Psoas muscle (tissue), 8 donors: Measurements from ENCODE around the gene LAMA1. TPM values are rescaled to one million over a fixed set of nuclear protein-coding genes. Genes with fewer than 3 reads are reported as not detected.

Experiments used
- ATAC-seq, 4 donors: fragments of 200-7000 bp; cut with Tn5 transposase; one replicate each; pipeline ENCODE4 v1.9.1; 2020; ENCODE audit warnings: moderate library complexity in 3 of 4, mild to moderate bottlenecking in 2 of 4
- DNase-seq, 2 donors: peaks; one replicate each; pipeline ENCODE4 v3.0.0-alpha.2; 2020
- H3K27ac ChIP-seq: fragments of 200-600 bp; one replicate; pipeline ENCODE4 v1.8.0; 2022
- H3K27me3 ChIP-seq, 3 donors: fragments of 200-600 bp in 1 of 3; one replicate each; pipeline versions ENCODE4 v1.6.1 to v1.8.0; 2013 to 2022; ENCODE audit warnings: low read length in 2 of 3, mild to moderate bottlenecking in 2 of 3, moderate library complexity in 1 of 3; ENCODE audit not compliant: insufficient read depth in 3 of 3
- H3K36me3 ChIP-seq, 2 donors: fragments of 200-600 bp in 1 of 2; one replicate each; pipeline versions ENCODE4 v1.6.1 to v1.8.0; 2013 to 2022; ENCODE audit warnings: low read depth in 1 of 2, mild to moderate bottlenecking in 1 of 2, moderate library complexity in 1 of 2; ENCODE audit not compliant: insufficient read depth in 1 of 2
- H3K4me1 ChIP-seq: fragments of 200-600 bp; one replicate; pipeline ENCODE4 v1.8.0; 2022
- H3K4me3 ChIP-seq: fragments of 200-600 bp; one replicate; pipeline ENCODE4 v1.8.0; 2022; ENCODE audit warnings: mild to moderate bottlenecking
- H3K9me3 ChIP-seq: fragments of 200-600 bp; one replicate; pipeline ENCODE4 v1.8.0; 2022
- WGBS, 3 donors: extraction: QIAGEN DNeasy Blood & Tissue Kit; methylation state at CpG; one replicate each; pipeline versions ENCODE4 v1.1.6 to v1.1.7; 2013; 5-methylcytosine and 5-hydroxymethylcytosine counted together
- intact Hi-C, 2 donors: fragments of 100-400 bp; cut with DNase I; formaldehyde crosslinking; loops; one replicate each; pipeline versions ENCODE4 v1.11.0 to v1.14.2; 2022
- polyA plus RNA-seq, 3 donors: library from polyadenylated mRNA; stranded (reverse); fragments of 200-250 nt; gene quantifications; one replicate each; pipeline ENCODE4 v1.2.3, GENCODE V29; 2013
- total RNA-seq, 4 donors: library from RNA; stranded (reverse); fragmentation: NEBNext Ultra II Directional in 2 of 4; extraction: Animal tissue kit (Norgen Biotek cat#: 25700) in 2 of 4; gene quantifications; one replicate each; pipeline versions ENCODE4 v1.2.1 to v1.2.4, GENCODE V29; 2021 to 2023
- TF ChIP-seq, protein P1 (sequence below): fragments of 200-600 bp; IDR thresholded peaks from one replicate; pipeline ENCODE4 v1.8.0; 2022; ENCODE audit warnings: antibody characterized with exemption
- donor health status: healthy with polysubstance abuse.
- donor health status: DM: no; HTN: no; CAD: no; lungs with moderate emphysema.
- donor health status: Bipolar disorder and iron deficiency.
- donor health status: healthy.
- donor health status: DM: yes; HTN: yes; CAD: no.
- donor health status: DM: no; HTN: no; CAD: no.
- donor health status: DM: no; HTN: no; CAD: no.
- donor health status: DM: yes; HTN: yes; CAD: no.

The LAMA1 gene
- total and polyA plus RNA-seq, 7 donors, result 0.04 to 2.6 (median 0.11) TPM; not detected in 1

DNA sequence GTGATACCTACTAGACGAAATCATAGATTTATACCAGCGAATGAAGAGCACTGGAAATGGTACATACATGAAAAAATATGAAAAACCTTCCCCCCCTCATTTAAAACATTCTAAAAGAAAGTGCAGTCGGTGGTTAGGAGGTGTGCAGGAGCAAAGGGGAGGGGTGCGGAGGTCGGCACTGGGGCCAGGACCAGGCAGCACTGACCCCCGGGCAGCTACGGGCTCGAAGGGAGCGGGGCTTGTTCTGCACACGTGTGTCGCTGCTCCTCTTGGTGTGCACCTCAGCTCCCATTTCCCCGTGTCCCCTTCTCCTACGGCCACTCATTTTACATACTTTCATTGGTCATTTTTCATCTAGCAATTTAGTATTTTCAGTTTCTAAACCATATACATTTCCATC, 89.0 kb downstream of the LAMA1 start:
- intact Hi-C loops, result no loop called here
- no peak overlapping the region for H3K4me3 ChIP-seq
- H3K27ac ChIP-seq, result no peak overlapping the region
- DNase-seq (no peak), ATAC-seq (no peak)
- H3K4me1 ChIP-seq, result no peaks in the 10 kb centered on the region
- no peaks in the 10 kb centered on the region for H3K36me3 ChIP-seq
- 84 to 90% (median 87%) methylated on average over 13 of the region's 13 CpGs for WGBS, 3 donors
- TF ChIP-seq, protein P1, sequence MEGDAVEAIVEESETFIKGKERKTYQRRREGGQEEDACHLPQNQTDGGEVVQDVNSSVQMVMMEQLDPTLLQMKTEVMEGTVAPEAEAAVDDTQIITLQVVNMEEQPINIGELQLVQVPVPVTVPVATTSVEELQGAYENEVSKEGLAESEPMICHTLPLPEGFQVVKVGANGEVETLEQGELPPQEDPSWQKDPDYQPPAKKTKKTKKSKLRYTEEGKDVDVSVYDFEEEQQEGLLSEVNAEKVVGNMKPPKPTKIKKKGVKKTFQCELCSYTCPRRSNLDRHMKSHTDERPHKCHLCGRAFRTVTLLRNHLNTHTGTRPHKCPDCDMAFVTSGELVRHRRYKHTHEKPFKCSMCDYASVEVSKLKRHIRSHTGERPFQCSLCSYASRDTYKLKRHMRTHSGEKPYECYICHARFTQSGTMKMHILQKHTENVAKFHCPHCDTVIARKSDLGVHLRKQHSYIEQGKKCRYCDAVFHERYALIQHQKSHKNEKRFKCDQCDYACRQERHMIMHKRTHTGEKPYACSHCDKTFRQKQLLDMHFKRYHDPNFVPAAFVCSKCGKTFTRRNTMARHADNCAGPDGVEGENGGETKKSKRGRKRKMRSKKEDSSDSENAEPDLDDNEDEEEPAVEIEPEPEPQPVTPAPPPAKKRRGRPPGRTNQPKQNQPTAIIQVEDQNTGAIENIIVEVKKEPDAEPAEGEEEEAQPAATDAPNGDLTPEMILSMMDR, result no peak
- no peaks in the 10 kb centered on the region for H3K9me3 ChIP-seq
- no peaks in the 10 kb centered on the region for H3K27me3 ChIP-seq

DNA sequence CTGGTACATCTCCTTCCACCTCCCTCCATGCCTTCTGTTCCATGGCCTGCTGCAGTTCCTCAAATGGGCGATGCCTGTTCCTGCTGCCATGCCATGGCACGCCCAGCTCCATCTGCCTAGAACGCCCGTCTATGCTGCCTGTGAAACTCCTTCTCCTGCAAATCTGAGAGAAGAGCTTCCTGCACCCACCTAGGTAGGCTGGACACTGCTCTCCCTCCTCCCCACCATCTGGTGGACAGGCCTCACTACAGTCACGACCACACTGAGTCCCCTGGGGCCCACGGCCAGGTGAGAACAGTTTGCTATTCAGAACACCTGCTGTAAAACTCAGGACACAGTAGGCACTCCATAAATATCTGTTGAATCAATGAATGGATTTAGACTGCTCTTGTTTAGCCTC, 92.4 kb downstream of the LAMA1 start:
- no peaks in the 10 kb centered on the region for H3K36me3 ChIP-seq
- no peak overlapping the region for H3K4me3 ChIP-seq
- H3K9me3 ChIP-seq, result no peaks in the 10 kb centered on the region
- 73 to 80% (median 80%) methylated on average over 6 of the region's 6 CpGs for WGBS, 3 donors
- no peak for DNase-seq
- intact Hi-C loops, result no loop called here
- TF ChIP-seq, protein P1, result no peak
- no peak overlapping the region for H3K27ac ChIP-seq
- no peaks in the 10 kb centered on the region for H3K4me1 ChIP-seq
- no peaks in the 10 kb centered on the region for H3K27me3 ChIP-seq
- ATAC-seq, result no peak

DNA sequence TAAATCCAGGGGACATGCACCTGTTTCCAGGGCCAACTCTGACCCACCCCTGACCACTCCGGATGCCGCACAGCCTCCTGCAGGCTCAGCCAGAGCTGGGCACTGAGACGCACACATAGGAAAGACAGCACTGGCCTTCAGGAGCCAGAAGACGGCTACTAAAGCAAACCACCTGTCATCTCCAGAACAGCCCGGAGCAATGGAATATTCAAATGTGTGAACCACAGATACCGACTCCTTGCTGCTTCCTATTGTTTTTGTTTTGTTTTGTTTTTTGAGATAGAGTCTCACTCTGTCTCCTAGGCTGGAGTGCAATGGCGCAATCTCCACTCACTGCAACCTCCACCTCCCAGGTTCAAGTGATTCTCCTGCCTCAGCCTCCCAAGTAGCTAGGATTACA, 94.0 kb downstream of the LAMA1 start:
- Histone ChIP-seq H3K4me3 (no peak overlapping the region), H3K27me3 (no peaks in the 10 kb centered on the region), H3K9me3 (no peaks in the 10 kb centered on the region), H3K27ac (no peak overlapping the region), H3K4me1 (no peaks in the 10 kb centered on the region), H3K36me3 (no peaks in the 10 kb centered on the region)
- ATAC-seq (no peak), DNase-seq (no peak)
- TF ChIP-seq, protein P1, result no peak
- WGBS, 3 donors, result 58 to 79% (median 71%) methylated on average over 7 of the region's 7 CpGs
- intact Hi-C loops, result no loop called here

DNA sequence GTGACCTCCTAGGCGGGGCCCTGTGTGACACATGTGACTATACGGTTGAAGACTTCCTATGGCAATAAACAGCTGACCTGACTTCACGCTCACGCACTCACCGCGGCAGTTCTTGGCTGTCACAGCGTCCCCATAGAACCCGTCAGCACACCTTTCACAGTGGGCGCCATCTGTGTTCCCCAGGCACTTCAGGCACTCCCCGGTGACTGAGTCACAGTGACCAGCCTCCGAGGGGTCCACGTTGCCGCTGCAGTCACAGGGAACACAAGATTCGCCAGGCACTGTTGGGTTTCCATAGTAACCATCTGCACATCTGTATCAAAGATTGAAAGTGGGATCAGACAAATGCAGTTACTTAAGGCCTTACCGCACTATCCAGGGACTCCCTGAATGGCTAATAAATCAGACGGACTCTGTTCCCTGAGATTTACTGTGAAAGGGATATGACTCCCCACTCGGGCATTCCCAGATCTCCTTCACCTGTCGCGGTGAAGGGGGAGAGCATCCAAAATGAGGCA, 94.5 kb downstream of the LAMA1 start:
- intact Hi-C loops, result no loop called here
- no peak for DNase-seq
- Histone ChIP-seq H3K4me1 (no peaks in the 10 kb centered on the region), H3K36me3 (no peaks in the 10 kb centered on the region), H3K9me3 (no peaks in the 10 kb centered on the region), H3K4me3 (no peak overlapping the region), H3K27ac (no peak overlapping the region), H3K27me3 (no peaks in the 10 kb centered on the region)
- ATAC-seq, result no peak
- TF ChIP-seq, protein P1, result no peak
- WGBS, 3 donors, result 76 to 83% (median 81%) methylated on average over 19 of the region's 19 CpGs
